Loucy (cell line): ENCODE data around the gene TNS3.

Experiments
- H2AFZ ChIP-seq: fragments of 200-600 bp; sonication (generic); 2 replicates; pipeline ENCODE4 v1.6.0; 2016; ENCODE audit warnings: antibody characterized with exemption, mild to moderate bottlenecking, low read length, moderate library complexity
- H3F3A ChIP-seq: fragments of 200-600 bp; 2 replicates; pipeline ENCODE4 v1.6.0; 2016; ENCODE audit warnings: antibody characterized with exemption, low read depth, mild to moderate bottlenecking
- H3K27me3 ChIP-seq: fragments of 200-600 bp; sonication (generic); 2 replicates; pipeline ENCODE4 v1.6.1; 2014; ENCODE audit warnings: low read length, mild to moderate bottlenecking; ENCODE audit not compliant: insufficient read depth, poor library complexity, severe bottlenecking
- H3K36me3 ChIP-seq: fragments of 200-600 bp; sonication (generic); 2 replicates; pipeline ENCODE4 v1.6.1; 2016; ENCODE audit warnings: low read length; ENCODE audit not compliant: insufficient read depth
- H3K4me1 ChIP-seq: fragments of 200-600 bp; sonication (generic); 2 replicates; pipeline ENCODE4 v1.5.1; 2014; ENCODE audit warnings: low read length, mild to moderate bottlenecking; ENCODE audit not compliant: insufficient read depth, poor library complexity, severe bottlenecking
- H3K4me2 ChIP-seq: fragments of 200-600 bp; sonication (generic); 2 replicates; pipeline ENCODE4 v1.6.0; 2014; ENCODE audit warnings: antibody characterized with exemption, low read length, low read depth, mild to moderate bottlenecking; ENCODE audit not compliant: poor library complexity, severe bottlenecking
- H3K4me3 ChIP-seq: fragments of 200-600 bp; sonication (generic); 2 replicates; pipeline ENCODE4 v1.5.1; 2014; ENCODE audit warnings: low read length, mild to moderate bottlenecking, mixed read lengths; ENCODE audit not compliant: poor library complexity, severe bottlenecking
- H3K79me2 ChIP-seq: fragments of 200-600 bp; sonication (generic); 2 replicates; pipeline ENCODE4 v1.6.1; 2014; ENCODE audit warnings: low read length; ENCODE audit not compliant: insufficient read depth
- H3K9ac ChIP-seq: fragments of 200-600 bp; sonication (generic); 2 replicates; pipeline ENCODE4 v1.6.0; 2014; ENCODE audit warnings: mild to moderate bottlenecking, low read depth, low read length, moderate library complexity; ENCODE audit not compliant: poor library complexity, severe bottlenecking
- H3K9me2 ChIP-seq: fragments of 200-600 bp; sonication (generic); replicated peaks from 2 replicates; pipeline ENCODE4 v1.6.1; 2016; ENCODE audit warnings: low read depth, low read length, mixed read lengths
- H3K9me3 ChIP-seq: fragments of 200-600 bp; sonication (generic); 2 replicates; pipeline ENCODE4 v1.6.1; 2014; ENCODE audit warnings: mild to moderate bottlenecking, antibody characterized with exemption, low read length, low read depth; ENCODE audit not compliant: insufficient read depth
- H4K20me1 ChIP-seq: fragments of 200-600 bp; sonication (generic); 2 replicates; pipeline ENCODE4 v1.6.0; 2014; ENCODE audit warnings: antibody characterized with exemption, low read length, mild to moderate bottlenecking; ENCODE audit not compliant: insufficient read depth, poor library complexity, severe bottlenecking
- CTCF ChIP-seq: fragments of 200-600 bp; sonication (generic); conservative IDR thresholded peaks from 2 replicates; pipeline ENCODE4 v1.5.1; 2014; ENCODE audit warnings: mild to moderate bottlenecking, antibody characterized with exemption, low read length
- EZH2phosphoT487 ChIP-seq: fragments of 200-600 bp; IDR thresholded peaks from 2 replicates; pipeline ENCODE4 v1.6.1; 2018; ENCODE audit warnings: antibody characterized with exemption, mild to moderate bottlenecking, moderate library complexity, borderline replicate concordance

TNS3 gene

GRCh38 chr7:47252675-47253074, 329.2 kb downstream of the TNS3 start:
- Histone ChIP-seq H3K36me3 (no peaks in the 10 kb centered on the region), H3K4me2 (no peak overlapping the region), H2AFZ (no peak overlapping the region), H3K4me3 (no peak overlapping the region), H3K9me2 (no peaks in the 10 kb centered on the region), H3F3A (no peaks in the 10 kb centered on the region), H3K27me3 (peaks cover 3% of the 10 kb centered on the region), H3K9ac (no peak overlapping the region), H3K4me1 (no peaks in the 10 kb centered on the region), H4K20me1 (no peaks in the 10 kb centered on the region), H3K9me3 (no peaks in the 10 kb centered on the region), H3K79me2 (no peaks in the 10 kb centered on the region)
- TF ChIP-seq EZH2phosphoT487 (no peak), CTCF (no peak)

GRCh38 chr7:47249361-47249760, 332.6 kb downstream of the TNS3 start:
- Histone ChIP-seq H2AFZ (no peak overlapping the region), H3K9ac (no peak overlapping the region), H3K36me3 (no peaks in the 10 kb centered on the region), H3K9me2 (no peaks in the 10 kb centered on the region), H3K79me2 (no peaks in the 10 kb centered on the region), H3K9me3 (no peaks in the 10 kb centered on the region; the same call in 1 of the 2 replicates), H3K4me2 (no peak overlapping the region), H3K27me3 (peaks cover 3% of the 10 kb centered on the region), H3F3A (no peaks in the 10 kb centered on the region), H3K4me3 (no peak overlapping the region), H4K20me1 (no peaks in the 10 kb centered on the region), H3K4me1 (no peaks in the 10 kb centered on the region)
- TF ChIP-seq CTCF (no peak), EZH2phosphoT487 (no peak)

- Histone ChIP-seq H3K4me2 (no peak overlapping the region), H3K4me1 (no peaks in the 10 kb centered on the region), H3K9me3 (no peaks in the 10 kb centered on the region; the same call in 1 of the 2 replicates), H3K9me2 (no peaks in the 10 kb centered on the region), H3K36me3 (no peaks in the 10 kb centered on the region), H3K4me3 (no peak overlapping the region), H2AFZ (no peak overlapping the region), H3F3A (no peaks in the 10 kb centered on the region), H3K79me2 (no peaks in the 10 kb centered on the region), H3K27me3 (peaks cover 3% of the 10 kb centered on the region), H3K9ac (no peak overlapping the region), H4K20me1 (no peaks in the 10 kb centered on the region)
- TF ChIP-seq CTCF: no peak
- no peak for TF ChIP-seq EZH2phosphoT487
These were observed 333.1 kb downstream of the TNS3 start for GRCh38 chr7:47248797-47249196.
